Transverse colon (tissue), 4 donors: ENCODE results near the gene LINC00237.

Source experiments
- CTCF ChIP-seq, 5 experiments: fragments of 200-600 bp in 3 of 5; fragments of 450-650 bp in 2 of 5; sonication (generic) in 3 of 5; IDR thresholded peaks; 1 replicate in 2 of 5; 2 replicates in 3 of 5; pipeline ENCODE4 v1.5.1; 2016 to 2017; ENCODE audit warnings: antibody characterized with exemption in 5 of 5, inconsistent platforms in 3 of 5, mild to moderate bottlenecking in 2 of 5, moderate library complexity in 1 of 5
- POLR2A ChIP-seq: fragments of 450-650 bp; IDR thresholded peaks from one replicate; pipeline ENCODE4 v1.6.1; 2016; ENCODE audit warnings: antibody characterized with exemption, mild to moderate bottlenecking, moderate library complexity
- POLR2AphosphoS5 ChIP-seq, 3 donors: sonication (generic); formaldehyde crosslinking; IDR thresholded peaks; one replicate each; pipeline ENCODE4 v1.6.1; 2016; ENCODE audit warnings: antibody characterized with exemption in 3 of 3

GRCh38 chr20:21074605-21075336, 31.4 kb downstream of the LINC00237 start:
- TF ChIP-seq POLR2AphosphoS5 (IDR thresholded peaks at IDR 0.05) (no peak), CTCF (IDR thresholded peaks at IDR 0.05) (no peak), POLR2A (no peak)
